Upper lobe of left lung (tissue), 6 donors: ENCODE measurements around the gene ZMYND8. TPM values are rescaled to one million over a fixed set of nuclear protein-coding genes. Genes with fewer than 3 reads are reported as not detected.

Source experiments
- ATAC-seq, 2 donors: fragments of 200-7000 bp; cut with Tn5 transposase; one replicate each; pipeline ENCODE4 v1.9.1; 2022; ENCODE audit warnings: mild to moderate bottlenecking in 2 of 2, moderate library complexity in 2 of 2; ENCODE audit not compliant: low FRiP score in 2 of 2
- DNase-seq, 2 donors: peaks; one replicate each; pipeline ENCODE4 v3.0.0-alpha.2; 2019 to 2020
- H3K27ac ChIP-seq, 4 donors: fragments of 200-600 bp; sonication (generic); one replicate each; pipeline ENCODE4 v1.5.1; 2016 to 2019
- H3K27me3 ChIP-seq, 4 donors: fragments of 200-600 bp; sonication (generic); one replicate each; pipeline ENCODE4 v1.5.1; 2017 to 2019
- H3K36me3 ChIP-seq, 4 donors: fragments of 200-600 bp; sonication (generic); one replicate each; pipeline ENCODE4 v1.5.1; 2016 to 2019
- H3K4me1 ChIP-seq, 4 donors: fragments of 200-600 bp; sonication (generic); one replicate each; pipeline ENCODE4 v1.5.1; 2018 to 2019
- H3K4me3 ChIP-seq, 4 donors: fragments of 200-600 bp; sonication (generic); one replicate each; pipeline ENCODE4 v1.5.1; 2017 to 2019; ENCODE audit warnings: mild to moderate bottlenecking in 2 of 4, moderate library complexity in 1 of 4
- H3K9me3 ChIP-seq, 4 donors: fragments of 200-600 bp; sonication (generic); one replicate each; pipeline ENCODE4 v1.5.1; 2018 to 2019
- CTCF ChIP-seq, 6 experiments: fragments of 450-650 bp in 4 of 6; fragments of 200-600 bp in 2 of 6; sonication (generic) in 2 of 6; IDR thresholded peaks; one replicate each; pipeline ENCODE4 v1.5.1; 2016 to 2019; ENCODE audit warnings: antibody characterized with exemption in 6 of 6
- EP300 ChIP-seq, 4 donors: sonication (generic); formaldehyde crosslinking; IDR thresholded peaks; one replicate each; pipeline ENCODE4 v1.5.1; 2017; ENCODE audit warnings: antibody characterized with exemption in 4 of 4, control low read depth in 2 of 4
- POLR2A ChIP-seq, 4 donors: fragments of 450-650 bp; IDR thresholded peaks; one replicate each; pipeline ENCODE4 v1.5.1; 2016 to 2017; ENCODE audit warnings: antibody characterized with exemption in 4 of 4, mild to moderate bottlenecking in 2 of 4
- POLR2AphosphoS5 ChIP-seq, 2 donors: sonication (generic); formaldehyde crosslinking; IDR thresholded peaks; one replicate each; pipeline ENCODE4 v1.5.1; 2017; ENCODE audit warnings: antibody characterized with exemption in 2 of 2
- WGBS, 2 donors: methylation state at CpG; one replicate each; pipeline ENCODE4 v1.1.5; 2017 to 2018; 5-methylcytosine and 5-hydroxymethylcytosine counted together
- total RNA-seq, 6 donors: library from RNA; depleted of rRNA in 4 of 6; stranded (reverse); fragments of >200 nt in 4 of 6; gene quantifications; one replicate each; pipeline versions ENCODE4 v1.1.0 to v1.2.1, GENCODE V29; 2016 to 2021
- donor health status: DM: no; HTN: no; CAD: no; lungs with moderate emphysema.
- donor health status: DM: no; HTN: yes; CAD: no; lungs with severe emphysema.

Gene ZMYND8
- total RNA-seq, 6 donors from 2014 or later: 24.6 to 120 (median 51.8) TPM

- H3K9me3 ChIP-seq: no peaks in the 10 kb centered on the region
- H3K27ac ChIP-seq: peak overlapping the region; percentile 97 to 100 (median 98)
- DNase-seq: no peak
- H3K36me3 ChIP-seq: no peaks in the 10 kb centered on the region
- peaks cover 100% of the 10 kb centered on the region in 4 donors for H3K4me1 ChIP-seq
- ATAC-seq: no peak
- no peaks in the 10 kb centered on the region for H3K27me3 ChIP-seq
- no peak for TF ChIP-seq POLR2A (IDR thresholded peaks at IDR 0.05)
- no peak for TF ChIP-seq EP300 (IDR thresholded peaks at IDR 0.05)
- TF ChIP-seq POLR2AphosphoS5 (IDR thresholded peaks at IDR 0.05): no peak
- no peak for TF ChIP-seq CTCF (IDR thresholded peaks at IDR 0.05)
- H3K4me3 ChIP-seq: peak overlapping the region in 3 of 4 donors; percentile 10 to 32 (median 22)
- 28 to 67% methylated on average over 2 of the region's 2 CpGs for WGBS, 2 donors
Measured at GRCh38 chr20:47355489-47356219, 845 bp downstream of the ZMYND8 start.

- Histone ChIP-seq H3K27me3 (no peaks in the 10 kb centered on the region), H3K36me3 (no peaks in the 10 kb centered on the region), H3K4me1 (peaks cover 100% of the 10 kb centered on the region in 4 donors), H3K9me3 (no peaks in the 10 kb centered on the region), H3K4me3 (peak overlapping the region in 3 of 4 donors; percentile 10 to 32 (median 22)), H3K27ac (peak overlapping the region; percentile 97 to 100 (median 98))
- no peak for ATAC-seq
- no peak for DNase-seq
- TF ChIP-seq POLR2A (IDR thresholded peaks at IDR 0.05): no peak
- no peak for TF ChIP-seq CTCF (IDR thresholded peaks at IDR 0.05)
- TF ChIP-seq POLR2AphosphoS5 (IDR thresholded peaks at IDR 0.05): no peak
- 32 to 43% methylated on average over 4 of the region's 4 CpGs for WGBS, 2 donors
Measured at GRCh38 chr20:47354714-47355488, 1.6 kb downstream of the ZMYND8 start.

- peak overlapping the region in 3 of 4 donors; percentile 10 to 32 (median 22) for H3K4me3 ChIP-seq
- no peaks in the 10 kb centered on the region for H3K36me3 ChIP-seq
- H3K27ac ChIP-seq: peak overlapping the region; percentile 97 to 100 (median 98)
- no peak for DNase-seq
- ATAC-seq: no peak
- TF ChIP-seq POLR2A (IDR thresholded peaks at IDR 0.05) (no peak), EP300 (IDR thresholded peaks at IDR 0.05) (no peak), CTCF (IDR thresholded peaks at IDR 0.05) (no peak), POLR2AphosphoS5 (IDR thresholded peaks at IDR 0.05) (no peak)
- no peaks in the 10 kb centered on the region for H3K9me3 ChIP-seq
- no peaks in the 10 kb centered on the region for H3K27me3 ChIP-seq
- peaks cover 100% of the 10 kb centered on the region in 4 donors for H3K4me1 ChIP-seq
- WGBS, 2 donors: 34 to 35% methylated on average over 2 of the region's 2 CpGs
Measured at GRCh38 chr20:47354464-47354713, 2.1 kb downstream of the ZMYND8 start.

GRCh38 chr20:47353692-47354463 lies 2.6 kb downstream of the ZMYND8 start:
- ATAC-seq: no peak
- Histone ChIP-seq H3K9me3 (no peaks in the 10 kb centered on the region), H3K27me3 (no peaks in the 10 kb centered on the region), H3K4me1 (peaks cover 100% of the 10 kb centered on the region in 4 donors), H3K27ac (peak overlapping the region; percentile 97 to 100 (median 98)), H3K4me3 (peak overlapping the region in 3 of 4 donors; percentile 10 to 32 (median 22)), H3K36me3 (no peaks in the 10 kb centered on the region)
- no peak for DNase-seq
- peak in 1 of 4 donors; percentile 37 for TF ChIP-seq POLR2A (IDR thresholded peaks at IDR 0.05)
- TF ChIP-seq EP300 (IDR thresholded peaks at IDR 0.05): no peak
- 41 to 44% methylated on average over 7 of the region's 7 CpGs for WGBS, 2 donors

- TF ChIP-seq POLR2AphosphoS5 (IDR thresholded peaks at IDR 0.05) (no peak), EP300 (IDR thresholded peaks at IDR 0.05) (no peak), POLR2A (IDR thresholded peaks at IDR 0.05) (no peak), CTCF (IDR thresholded peaks at IDR 0.05) (no peak)
- ATAC-seq (no peak), DNase-seq (no peak)
- Histone ChIP-seq H3K4me1 (peaks cover 100% of the 10 kb centered on the region in 4 donors), H3K27ac (peak overlapping the region; percentile 97 to 100 (median 98)), H3K4me3 (peak overlapping the region in 2 of 4 donors; percentile 16 to 29), H3K27me3 (no peaks in the 10 kb centered on the region), H3K9me3 (no peaks in the 10 kb centered on the region), H3K36me3 (no peaks in the 10 kb centered on the region)
- 56 to 63% methylated on average over 3 of the region's 3 CpGs for WGBS, 2 donors
Measured at GRCh38 chr20:47353239-47353691, 3.2 kb downstream of the ZMYND8 start.
